Measurements from ENCODE around the gene SLC39A5. TPM values are rescaled to one million over a fixed set of nuclear protein-coding genes. Genes with fewer than 3 reads are reported as not detected.

Gene SLC39A5
- total RNA-seq, 3 donors from 2014 or later: 0.98 TPM; not detected in 2

GRCh38 chr12:56189099-56189917 lies 40.5 kb upstream of the SLC39A5 start, which contains the start of gene SMARCC2:
Gene SMARCC2, minus strand, starts transcription at chr12:56189483. Its CDS starts 22 bp downstream, at chr12:56189461.
- Histone ChIP-seq H3K36me3 (no peaks in the 10 kb centered on the region), H3K27me3 (no peaks in the 10 kb centered on the region), H3K4me1 (peaks cover 0 to 13% of the 10 kb centered on the region in 2 donors), H3K4me3 (peak within 1 kb of the TSS; percentile 78 to 94 (median 92)), H3K9me3 (no peaks in the 10 kb centered on the region), H3K27ac (peak within 1 kb of the TSS; percentile 93 to 96)
- intact Hi-C loops (cut with DNase I; ENCODE audit: low total_unique reads): loop anchor here (5.0 kb wide), 1 partner anchor 62 kb away; the partner anchor contains the start of gene ESYT1
- TF ChIP-seq POLR2A (IDR thresholded peaks at IDR 0.05): no peak
- TF ChIP-seq POLR2AphosphoS5 (IDR thresholded peaks at IDR 0.05): peak; percentile 20 to 28 (median 24)
- TF ChIP-seq, protein P1, sequence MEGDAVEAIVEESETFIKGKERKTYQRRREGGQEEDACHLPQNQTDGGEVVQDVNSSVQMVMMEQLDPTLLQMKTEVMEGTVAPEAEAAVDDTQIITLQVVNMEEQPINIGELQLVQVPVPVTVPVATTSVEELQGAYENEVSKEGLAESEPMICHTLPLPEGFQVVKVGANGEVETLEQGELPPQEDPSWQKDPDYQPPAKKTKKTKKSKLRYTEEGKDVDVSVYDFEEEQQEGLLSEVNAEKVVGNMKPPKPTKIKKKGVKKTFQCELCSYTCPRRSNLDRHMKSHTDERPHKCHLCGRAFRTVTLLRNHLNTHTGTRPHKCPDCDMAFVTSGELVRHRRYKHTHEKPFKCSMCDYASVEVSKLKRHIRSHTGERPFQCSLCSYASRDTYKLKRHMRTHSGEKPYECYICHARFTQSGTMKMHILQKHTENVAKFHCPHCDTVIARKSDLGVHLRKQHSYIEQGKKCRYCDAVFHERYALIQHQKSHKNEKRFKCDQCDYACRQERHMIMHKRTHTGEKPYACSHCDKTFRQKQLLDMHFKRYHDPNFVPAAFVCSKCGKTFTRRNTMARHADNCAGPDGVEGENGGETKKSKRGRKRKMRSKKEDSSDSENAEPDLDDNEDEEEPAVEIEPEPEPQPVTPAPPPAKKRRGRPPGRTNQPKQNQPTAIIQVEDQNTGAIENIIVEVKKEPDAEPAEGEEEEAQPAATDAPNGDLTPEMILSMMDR (IDR thresholded peaks at IDR 0.05): peak; percentile 19 to 88 (median 72)
- peak; percentile 83 to 88 for DNase-seq (ENCODE audit: low spot score in 2 of 2)

GRCh38 chr12:56189918-56190694 lies 39.7 kb upstream of the SLC39A5 start:
- H3K27me3 ChIP-seq: no peaks in the 10 kb centered on the region
- intact Hi-C loops (cut with DNase I; ENCODE audit: low total_unique reads): loop anchor here (1.0 to 5.0 kb wide), 3 partner anchors 18 to 63 kb away; partner anchors contain the start of genes ESYT1 and NABP2
- no peak for TF ChIP-seq POLR2A (IDR thresholded peaks at IDR 0.05)
- TF ChIP-seq POLR2AphosphoS5 (IDR thresholded peaks at IDR 0.05): peak; percentile 54 to 86 (median 64)
- TF ChIP-seq, protein P1 (IDR thresholded peaks at IDR 0.05): peak in 1 of 3 donors; percentile 39
- H3K4me3 ChIP-seq: peak overlapping the region; percentile 78 to 94 (median 92)
- peaks cover 0 to 13% of the 10 kb centered on the region in 2 donors for H3K4me1 ChIP-seq
- no peaks in the 10 kb centered on the region for H3K9me3 ChIP-seq
- H3K36me3 ChIP-seq: no peaks in the 10 kb centered on the region
- peak; percentile 82 to 88 for DNase-seq (ENCODE audit: low spot score in 2 of 2)
- H3K27ac ChIP-seq: peak overlapping the region; percentile 93 to 96

DNA sequence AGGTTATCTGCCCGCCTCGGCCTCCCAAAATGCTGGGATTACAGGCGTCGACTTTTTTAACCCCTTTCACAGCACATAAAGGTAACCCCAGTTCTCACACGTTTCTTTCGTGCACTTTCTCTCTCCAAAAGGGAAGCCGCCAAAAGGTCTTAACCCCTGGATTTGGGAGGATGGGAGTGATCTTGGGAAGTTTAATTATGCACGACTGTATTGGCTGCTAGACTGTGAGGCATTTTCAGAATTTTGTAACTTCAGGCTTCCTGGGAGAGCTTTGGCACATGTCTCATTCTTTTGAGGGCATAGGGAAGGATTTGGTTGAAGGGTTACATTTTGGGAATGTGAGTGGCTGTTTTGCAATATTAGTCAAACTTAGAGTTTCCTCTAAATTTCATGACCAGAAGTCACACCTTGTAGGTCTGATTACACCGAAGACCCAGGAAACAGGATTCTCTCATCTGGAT lies 39.1 kb upstream of the SLC39A5 start:
- peak overlapping the region; percentile 78 to 94 (median 92) for H3K4me3 ChIP-seq
- H3K27me3 ChIP-seq: no peaks in the 10 kb centered on the region
- H3K36me3 ChIP-seq: no peaks in the 10 kb centered on the region
- DNase-seq (ENCODE audit: low spot score in 2 of 2): no peak
- peaks cover 0 to 13% of the 10 kb centered on the region in 2 donors for H3K4me1 ChIP-seq
- intact Hi-C loops (cut with DNase I; ENCODE audit: low total_unique reads): loop anchor here (1.0 to 2.0 kb wide), 2 partner anchors 18 to 34 kb away; partner anchors contain the start of gene NABP2
- H3K9me3 ChIP-seq: no peaks in the 10 kb centered on the region
- TF ChIP-seq, protein P1 (IDR thresholded peaks at IDR 0.05): no peak
- TF ChIP-seq POLR2AphosphoS5 (IDR thresholded peaks at IDR 0.05): no peak
- no peak for TF ChIP-seq POLR2A (IDR thresholded peaks at IDR 0.05)
- peak overlapping the region; percentile 93 to 96 for H3K27ac ChIP-seq

DNA sequence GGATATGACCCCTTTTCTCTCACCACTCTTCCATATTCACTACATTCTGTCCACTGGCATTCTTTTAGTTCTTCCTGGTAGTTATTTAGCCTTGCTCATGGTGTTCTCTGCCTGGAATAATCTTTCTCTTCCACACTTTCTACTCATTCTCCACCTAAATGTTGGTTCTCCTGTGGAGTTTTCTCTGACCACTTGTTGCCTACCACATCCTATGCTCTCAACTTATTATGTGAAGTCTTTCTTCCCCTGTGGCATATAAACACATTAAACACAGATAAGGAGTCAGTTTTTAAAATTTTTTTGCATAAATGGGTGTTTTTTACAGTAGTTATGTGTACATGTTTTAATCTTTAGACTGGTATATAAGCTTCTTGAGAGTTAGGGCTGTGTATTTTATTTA lies 37.3 kb upstream of the SLC39A5 start:
- H3K27ac ChIP-seq: no peak overlapping the region
- H3K27me3 ChIP-seq: no peaks in the 10 kb centered on the region
- intact Hi-C loops (cut with DNase I; ENCODE audit: low total_unique reads): no loop called here
- TF ChIP-seq, protein P1 (IDR thresholded peaks at IDR 0.05): no peak
- TF ChIP-seq POLR2AphosphoS5 (IDR thresholded peaks at IDR 0.05) (no peak), POLR2A (IDR thresholded peaks at IDR 0.05) (no peak)
- no peaks in the 10 kb centered on the region for H3K36me3 ChIP-seq
- peaks cover 0 to 8% of the 10 kb centered on the region in 2 donors for H3K4me1 ChIP-seq
- no peak for DNase-seq (ENCODE audit: low spot score in 2 of 2)
- no peak overlapping the region for H3K4me3 ChIP-seq
- no peaks in the 10 kb centered on the region for H3K9me3 ChIP-seq

Data from breast epithelium (tissue), 4 donors.